Hippocampal formation (tissue), 2 donors: Measurements from ENCODE around the gene KBTBD12.
"Not testable (repeated sequence)": the region's sequence is repeated elsewhere in the genome, so short reads cannot be mapped to it uniquely, and the experiment has no call there.

Experiments used
- DNase-seq, 2 donors: peaks; one replicate each; lab custom pipeline; 2025; lab: John Stamatoyannopoulos, UW

Gene KBTBD12

DNA sequence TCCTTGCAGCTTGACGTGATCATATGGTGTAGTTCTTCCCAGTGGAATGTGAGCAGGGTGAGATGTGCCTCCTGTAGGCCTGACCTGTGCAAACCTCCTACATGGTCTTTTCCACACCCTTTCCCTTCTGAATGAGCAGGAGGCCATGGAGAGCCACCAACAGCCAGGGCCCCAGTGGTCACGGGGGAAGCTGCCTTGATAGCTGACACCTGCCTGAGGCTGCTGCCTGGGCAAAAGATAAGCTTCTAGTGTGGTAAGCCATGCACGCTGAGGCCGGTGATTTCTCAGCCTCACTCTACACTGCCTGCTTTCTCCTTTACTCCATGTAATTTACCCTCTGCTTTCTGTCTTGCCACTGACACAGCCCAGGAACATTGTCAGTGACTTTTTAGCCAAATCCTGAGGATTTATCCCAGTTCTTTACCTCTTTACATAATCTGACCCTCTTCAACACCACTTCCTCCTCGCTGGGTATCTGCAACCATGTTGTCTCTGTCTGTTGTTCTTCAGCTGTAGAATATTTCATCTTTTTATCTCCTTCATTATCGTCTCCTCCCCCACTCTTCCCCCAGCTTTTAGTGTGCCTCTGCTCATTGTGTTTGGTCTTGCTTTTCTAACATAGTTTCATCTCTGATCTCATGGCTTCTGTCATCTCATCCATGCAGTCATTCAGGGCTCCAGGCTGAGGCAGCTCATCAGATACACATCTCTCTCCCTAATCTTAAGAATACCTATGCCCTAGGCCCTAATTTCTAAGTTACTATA, 11.2 kb upstream of the KBTBD12 start:
- no peak for DNase-seq

DNA sequence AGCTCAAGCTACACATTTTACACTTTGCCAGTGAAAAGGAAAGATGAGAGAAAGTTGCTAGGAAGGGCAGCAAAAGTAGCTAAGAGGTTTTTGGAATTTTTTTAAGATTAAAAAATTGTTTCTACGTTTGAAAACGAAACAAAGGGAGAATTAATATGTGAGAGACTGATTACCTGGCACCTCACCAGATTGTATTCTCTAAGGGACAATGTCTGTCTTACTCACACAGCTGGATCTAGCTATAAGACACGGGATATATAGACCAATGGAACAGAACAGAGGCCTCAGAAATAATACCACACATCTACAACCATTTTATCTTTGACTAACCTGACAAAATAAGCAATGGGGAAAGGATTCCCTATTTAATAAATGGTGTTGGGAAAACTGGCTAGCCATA, 9.5 kb upstream of the KBTBD12 start:
- DNase-seq, result no peak

DNA sequence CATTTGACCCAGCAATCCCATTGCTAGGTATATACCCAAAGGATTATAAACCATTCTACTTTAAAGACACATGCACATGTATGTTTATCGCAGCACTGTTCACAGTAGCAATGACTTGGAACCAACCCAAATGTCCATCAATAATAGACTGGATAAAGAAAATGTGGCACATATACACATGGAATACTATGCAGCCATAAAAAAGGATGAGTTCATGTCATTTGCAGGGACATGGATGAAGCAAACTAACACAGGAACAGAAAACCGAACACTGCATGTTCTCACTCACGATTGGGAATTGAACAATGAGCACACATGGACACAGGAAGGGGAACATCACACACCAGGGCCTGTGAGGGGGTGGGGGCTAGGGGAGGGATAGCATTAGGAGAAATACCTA, 8.4 kb upstream of the KBTBD12 start:
- not testable (repeated sequence) for DNase-seq

DNA sequence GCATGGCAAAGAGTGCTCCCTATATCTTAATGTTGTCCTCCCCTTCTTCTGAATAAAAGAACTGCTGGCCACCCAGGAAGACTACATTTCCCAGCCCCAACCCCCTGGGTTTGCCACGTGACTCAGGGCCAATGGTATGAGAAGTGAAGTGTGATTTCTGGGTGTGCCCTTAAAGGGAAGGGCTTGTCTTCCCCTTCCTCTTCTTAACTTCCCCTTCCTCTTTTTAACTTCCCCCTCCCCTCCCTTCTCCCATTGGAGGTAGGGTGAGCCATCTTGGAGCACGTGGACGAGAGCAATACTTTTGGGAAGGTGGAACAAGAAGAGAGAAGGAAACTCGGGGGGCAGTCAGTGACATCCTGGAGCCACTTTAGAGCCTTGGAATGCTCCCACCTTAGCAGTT, 6.8 kb upstream of the KBTBD12 start:
- no peak for DNase-seq

DNA sequence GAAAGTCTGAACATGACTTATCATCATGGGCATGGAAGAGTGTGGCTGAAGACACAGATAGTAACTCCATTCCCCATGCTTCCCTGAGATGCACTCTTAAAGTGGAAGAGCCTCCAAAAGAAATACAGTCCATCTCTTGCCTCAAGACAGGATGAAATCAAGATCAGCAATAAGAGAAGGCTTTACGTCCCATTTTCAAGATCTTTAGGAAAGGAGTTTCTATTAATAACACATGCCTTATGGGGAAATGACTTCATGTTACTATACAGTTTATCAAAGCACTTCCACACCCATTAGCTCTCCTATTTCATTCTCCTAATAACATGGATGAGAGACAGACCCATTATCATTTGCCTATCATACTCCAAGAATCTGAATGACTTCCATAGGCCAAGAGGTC, 6.1 kb upstream of the KBTBD12 start:
- DNase-seq, result no peak

DNA sequence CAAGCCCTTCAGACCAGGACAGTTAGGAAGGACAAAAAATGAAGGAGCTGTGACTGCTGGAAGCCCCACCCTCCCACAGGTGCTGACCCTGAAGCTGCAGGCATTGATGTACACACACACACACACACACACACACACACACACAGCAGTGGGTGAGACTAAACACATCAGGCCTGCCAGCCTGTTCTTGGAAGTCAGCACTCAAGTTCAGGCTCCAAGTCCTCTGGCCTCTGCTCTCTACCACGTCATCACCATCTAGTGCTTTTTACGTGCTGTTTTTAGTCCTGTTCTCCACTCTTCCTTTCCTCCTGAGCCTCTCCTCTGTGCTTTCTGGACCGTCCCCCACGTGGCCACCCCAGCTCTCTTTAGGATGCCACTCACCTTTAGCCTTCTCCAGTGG, 5.4 kb upstream of the KBTBD12 start:
- DNase-seq, result no peak

DNA sequence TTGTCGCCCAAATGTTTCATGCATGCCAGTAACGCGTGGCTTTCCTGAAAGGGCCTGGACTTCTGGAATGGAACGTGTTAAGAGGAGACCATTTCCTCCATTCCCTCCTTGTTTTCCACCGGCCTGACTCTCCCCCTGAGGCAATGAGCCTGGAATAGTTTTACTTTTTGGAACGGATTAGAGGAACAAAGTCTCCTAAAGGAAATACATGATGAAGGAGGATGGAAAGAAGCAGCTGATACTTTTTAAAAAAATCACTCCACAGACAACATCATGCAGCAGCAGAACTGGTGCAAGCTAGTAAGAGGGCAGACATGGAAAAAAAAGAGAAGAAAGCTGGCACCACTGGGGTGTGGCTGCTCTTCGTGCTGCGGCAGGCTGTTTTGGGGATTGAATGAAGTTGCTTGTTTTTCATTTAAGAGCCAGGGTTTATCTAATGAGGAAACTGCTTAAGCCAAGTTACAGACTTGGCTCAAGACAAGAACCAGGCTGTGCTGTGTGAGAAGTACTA, 3.6 kb upstream of the KBTBD12 start:
- DNase-seq, result peak in 1 of 2 donors; percentile 20

DNA sequence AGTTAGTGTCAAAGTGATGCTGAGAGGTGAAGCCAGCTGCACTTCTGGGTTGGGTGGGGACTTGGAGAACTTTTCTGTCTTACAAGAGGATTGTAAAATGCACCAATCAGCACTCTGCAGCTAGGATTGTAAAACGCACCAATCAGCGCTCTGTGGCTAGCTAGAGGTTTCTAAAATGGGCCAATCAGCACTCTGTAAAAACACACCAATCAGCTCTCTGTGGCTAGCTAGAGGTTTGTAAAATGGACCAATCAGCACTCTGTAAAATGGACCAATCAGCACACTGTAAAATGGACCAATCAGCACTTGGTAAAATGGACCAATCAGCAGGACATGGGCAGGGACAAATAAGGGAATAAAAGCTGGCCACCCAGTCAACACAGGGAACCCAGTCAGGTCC, 1.2 kb upstream of the KBTBD12 start:
- DNase-seq, result not testable (repeated sequence)

DNA sequence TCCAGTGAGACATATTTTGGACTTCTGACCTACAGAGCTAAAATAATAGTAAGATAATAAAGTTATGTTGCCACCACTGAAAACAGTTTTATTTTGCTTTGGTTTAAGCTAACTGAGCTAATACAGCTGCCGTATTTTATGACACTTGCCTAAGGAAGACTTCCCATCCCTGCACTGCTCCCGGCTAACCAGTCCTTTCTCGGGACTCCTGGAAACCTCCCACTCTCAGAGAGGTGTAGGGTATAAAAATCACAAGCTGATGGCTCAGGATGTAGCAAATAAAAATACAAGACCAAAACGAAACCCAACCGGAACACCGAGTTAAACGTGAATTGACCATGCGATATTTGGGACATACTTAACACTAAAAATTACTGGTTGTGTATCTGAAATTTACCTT, 448 bp upstream of the KBTBD12 start:
- no peak for DNase-seq

DNA sequence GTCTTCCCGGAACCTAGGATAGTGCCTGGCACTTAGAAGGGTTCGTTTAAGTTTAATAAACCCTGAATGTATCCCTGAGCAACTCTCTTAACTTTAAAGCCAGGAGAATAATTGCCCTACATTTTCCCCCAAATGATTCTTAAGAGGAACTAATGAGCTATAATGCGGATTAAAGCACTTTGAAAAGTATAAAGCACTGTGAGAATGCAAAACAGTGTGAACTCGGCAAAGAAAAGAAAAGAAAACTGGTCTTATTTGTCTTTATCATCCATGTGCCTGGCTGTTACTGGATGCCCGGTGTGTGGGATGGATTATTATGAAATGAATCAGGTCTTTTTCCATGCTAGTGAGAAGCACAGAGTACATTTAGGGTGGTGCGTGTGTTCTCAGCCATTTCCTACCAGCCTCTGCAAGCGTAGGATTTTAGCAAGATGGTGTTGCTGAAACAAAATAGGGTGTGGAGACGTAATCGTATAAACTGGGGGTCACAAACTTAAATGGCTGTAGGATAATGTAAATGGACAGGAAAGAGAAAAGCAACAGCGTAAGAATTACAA, 983 bp downstream of the KBTBD12 start:
- DNase-seq, result peak in 1 of 2 donors; percentile 30

DNA sequence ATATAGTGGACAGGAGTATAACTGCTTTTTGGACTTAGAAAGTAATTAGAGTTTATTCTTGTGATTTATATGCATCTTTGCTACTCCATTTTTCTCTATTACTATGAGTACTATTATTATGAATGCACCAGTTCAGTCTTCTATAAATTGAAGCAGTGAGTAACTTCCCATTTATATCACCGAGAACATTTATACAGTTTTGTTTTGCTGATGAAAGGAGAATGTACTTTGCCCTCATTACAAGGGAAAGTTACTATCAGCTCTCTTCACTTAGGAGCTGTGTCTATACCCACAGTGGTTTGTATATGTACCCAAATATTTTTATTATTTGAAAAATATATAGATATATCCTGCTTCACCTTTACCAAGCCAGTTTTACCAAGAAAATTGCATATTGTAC, 5.7 kb downstream of the KBTBD12 start:
- DNase-seq, result no peak

DNA sequence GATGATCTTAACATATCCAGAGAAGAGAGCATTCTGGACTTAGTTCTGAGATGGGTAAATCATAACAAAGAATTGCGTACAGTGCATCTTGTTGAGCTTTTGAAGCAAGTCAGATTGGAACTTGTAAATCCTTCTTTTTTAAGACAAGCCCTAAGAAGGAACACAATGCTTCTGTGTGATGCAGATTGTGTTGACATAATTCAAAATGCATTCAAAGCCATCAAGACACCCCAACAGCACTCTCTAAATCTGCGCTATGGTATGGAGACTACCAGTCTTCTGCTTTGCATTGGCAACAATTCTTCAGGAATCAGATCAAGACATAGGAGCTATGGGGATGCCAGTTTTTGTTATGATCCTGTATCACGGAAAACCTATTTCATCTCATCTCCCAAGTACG, 8.6 kb downstream of the KBTBD12 start:
- DNase-seq, result no peak

DNA sequence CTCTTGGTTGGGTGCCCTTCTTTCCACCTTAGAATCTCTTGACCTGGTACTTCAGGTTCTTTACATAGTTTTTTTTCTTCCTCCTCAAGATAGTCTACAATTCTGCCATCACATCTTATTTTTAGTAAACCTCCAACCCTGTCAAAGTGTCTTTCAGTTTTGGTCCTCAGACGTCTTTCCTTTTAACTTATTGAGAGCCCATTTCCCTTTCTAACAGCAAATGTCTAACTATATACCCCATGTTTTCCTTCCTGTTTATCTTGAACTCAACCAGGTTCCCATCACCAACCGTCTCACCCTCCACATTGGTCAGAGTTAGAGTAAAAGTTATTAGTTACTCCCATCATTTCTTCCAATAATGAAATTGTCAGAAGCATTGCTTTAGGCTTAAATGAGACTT, 10.4 kb downstream of the KBTBD12 start:
- DNase-seq, result no peak

DNA sequence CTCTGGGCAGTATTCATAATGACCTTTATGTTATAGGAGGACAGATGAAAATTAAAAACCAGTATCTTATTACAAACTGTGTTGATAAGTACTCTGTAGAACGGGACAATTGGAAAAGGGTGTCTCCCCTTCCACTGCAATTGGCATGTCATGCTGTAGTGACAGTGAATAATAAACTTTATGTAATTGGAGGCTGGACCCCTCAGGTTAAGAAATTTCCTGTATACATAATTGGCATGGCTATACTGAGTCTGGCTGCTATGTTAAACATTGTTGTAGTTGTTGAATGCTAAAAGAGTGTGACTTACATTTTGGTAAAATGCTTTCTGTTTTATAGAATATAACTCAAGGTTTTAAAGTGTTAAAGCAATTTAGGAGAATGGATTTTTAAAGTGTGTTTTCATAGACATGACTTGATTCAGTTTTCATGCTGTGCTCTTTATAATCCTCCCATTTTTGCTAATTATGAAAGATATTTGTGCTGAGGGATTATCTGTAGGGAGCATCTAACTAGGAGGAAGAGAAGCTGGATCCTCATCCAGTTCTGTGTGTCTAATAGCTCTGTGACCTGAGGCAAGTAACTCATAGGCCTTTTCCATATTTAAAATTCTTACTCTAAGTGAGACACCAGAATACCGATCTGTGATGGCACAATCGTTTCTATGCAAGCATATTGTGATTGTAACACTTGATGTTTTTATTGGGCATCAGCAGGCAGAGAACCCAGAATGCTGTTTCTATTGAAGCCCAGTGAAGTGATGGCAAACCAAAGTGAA, 13.0 kb downstream of the KBTBD12 start:
- DNase-seq, result no peak

DNA sequence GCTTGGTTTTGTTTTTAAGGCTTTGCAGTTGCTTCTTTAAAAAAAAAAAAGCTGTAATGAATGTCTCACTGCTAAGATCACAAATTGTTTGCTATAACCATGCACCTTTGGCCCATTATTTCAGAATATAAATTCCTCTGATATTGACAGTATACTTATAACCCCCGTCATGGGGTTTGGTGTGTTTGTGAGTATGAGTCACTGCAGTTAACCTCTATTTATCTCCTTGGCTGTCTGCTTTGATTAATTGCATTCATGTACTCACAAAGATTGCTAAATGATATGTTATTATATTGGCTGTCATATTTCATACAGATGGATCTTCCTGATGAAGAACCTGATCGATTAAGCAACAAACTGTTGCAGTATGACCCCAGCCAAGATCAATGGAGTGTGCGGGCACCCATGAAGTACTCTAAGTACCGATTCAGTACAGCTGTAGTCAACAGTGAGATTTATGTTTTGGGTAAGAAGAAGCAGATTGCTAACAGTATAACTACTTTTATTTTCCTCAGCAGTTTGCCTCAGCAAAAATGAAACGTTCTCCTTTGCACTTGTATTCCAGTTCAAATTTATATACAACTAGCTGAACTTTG, 14.9 kb downstream of the KBTBD12 start:
- DNase-seq, result no peak

DNA sequence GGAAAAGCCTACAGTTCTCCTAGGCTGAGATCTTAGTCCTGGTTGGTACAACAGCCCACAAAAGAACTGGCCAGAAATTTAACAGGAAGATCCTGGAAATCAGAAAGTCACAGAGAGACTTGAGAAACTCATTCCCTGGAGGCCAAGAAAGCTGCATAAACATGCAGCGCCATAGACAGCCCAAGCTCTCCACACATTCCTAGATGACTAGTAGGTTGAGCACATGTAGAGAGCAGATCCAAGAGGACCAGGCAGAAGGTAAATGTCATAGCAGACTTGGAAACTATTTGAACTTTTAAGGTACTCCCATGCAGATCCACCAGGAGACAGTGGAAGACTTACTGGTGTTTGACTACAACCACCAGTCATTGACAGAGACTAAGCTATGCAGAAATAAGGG, 18.4 kb downstream of the KBTBD12 start:
- DNase-seq, result no peak

DNA sequence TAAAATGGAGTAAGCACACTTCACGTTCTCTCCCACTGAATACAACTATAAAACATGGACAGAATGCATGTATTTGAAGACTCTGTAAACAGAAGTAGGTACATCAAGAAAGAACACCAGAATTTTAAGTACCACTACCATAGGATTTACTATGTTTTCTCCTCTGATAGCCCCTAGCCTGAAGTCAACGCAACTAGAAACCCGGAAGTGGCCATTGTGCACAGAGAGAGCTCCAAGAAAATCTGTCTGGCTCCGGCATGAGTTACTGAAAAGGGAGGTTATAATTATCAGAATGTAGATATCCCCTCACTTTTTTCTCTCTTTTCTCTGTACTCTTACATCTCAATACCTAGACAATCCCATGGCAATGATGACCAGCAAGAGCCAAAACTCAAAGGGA, 23.8 kb downstream of the KBTBD12 start:
- no peak for DNase-seq

DNA sequence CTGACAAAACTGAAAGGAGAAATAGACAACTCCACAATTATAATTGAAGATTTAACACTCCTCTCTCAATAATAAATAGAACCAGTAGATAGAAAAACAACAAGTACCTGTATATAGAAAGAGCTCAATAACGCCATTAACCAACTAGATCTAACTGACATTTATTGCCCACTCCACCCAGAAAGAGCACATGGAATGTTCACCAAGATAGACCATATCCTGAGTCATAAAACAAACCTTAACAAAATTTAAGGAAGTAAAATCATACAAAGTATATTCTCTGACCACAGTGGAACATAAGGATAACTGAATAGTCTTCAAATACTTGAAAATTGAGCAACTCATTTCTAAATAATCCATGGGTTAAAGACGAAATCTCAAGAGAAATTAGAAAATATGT, 25.1 kb downstream of the KBTBD12 start:
- DNase-seq, result no peak

DNA sequence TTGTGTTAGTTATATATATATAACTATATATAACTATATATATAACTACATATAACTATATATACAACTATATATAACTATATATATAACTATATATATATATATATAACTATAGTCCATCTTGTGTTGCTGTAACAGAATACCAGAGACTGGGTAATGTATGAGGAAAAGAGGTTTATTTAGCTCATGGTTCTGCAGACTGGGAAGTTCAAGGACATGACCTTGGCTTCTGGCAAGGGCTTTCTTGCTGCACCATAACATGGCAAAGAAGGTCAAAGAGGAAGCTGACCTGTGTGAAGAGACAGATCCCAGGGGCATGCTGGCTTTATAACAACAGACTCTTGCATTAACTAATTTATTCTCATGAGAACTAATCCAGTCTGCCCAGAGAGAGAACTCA, 27.6 kb downstream of the KBTBD12 start:
- no peak for DNase-seq

DNA sequence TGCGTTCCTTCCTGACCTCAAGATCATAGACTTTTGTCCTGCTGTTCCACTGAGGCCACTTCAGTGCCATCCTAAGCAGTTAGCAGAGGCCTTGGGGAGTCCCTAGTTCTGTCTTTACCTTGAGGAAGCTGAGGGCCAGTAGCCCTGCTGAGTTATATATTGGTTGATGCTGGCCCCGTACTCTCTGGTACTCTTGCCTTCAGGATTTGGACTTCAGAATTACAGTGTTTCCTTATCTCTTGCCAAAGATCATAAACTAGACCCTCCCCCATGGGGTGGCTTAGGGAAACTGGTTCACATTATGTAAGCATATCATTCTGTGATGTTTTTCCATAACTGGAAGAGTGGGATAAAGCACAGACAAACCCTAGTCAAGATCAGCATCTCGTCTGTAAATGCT, 33.2 kb downstream of the KBTBD12 start:
- no peak for DNase-seq

DNA sequence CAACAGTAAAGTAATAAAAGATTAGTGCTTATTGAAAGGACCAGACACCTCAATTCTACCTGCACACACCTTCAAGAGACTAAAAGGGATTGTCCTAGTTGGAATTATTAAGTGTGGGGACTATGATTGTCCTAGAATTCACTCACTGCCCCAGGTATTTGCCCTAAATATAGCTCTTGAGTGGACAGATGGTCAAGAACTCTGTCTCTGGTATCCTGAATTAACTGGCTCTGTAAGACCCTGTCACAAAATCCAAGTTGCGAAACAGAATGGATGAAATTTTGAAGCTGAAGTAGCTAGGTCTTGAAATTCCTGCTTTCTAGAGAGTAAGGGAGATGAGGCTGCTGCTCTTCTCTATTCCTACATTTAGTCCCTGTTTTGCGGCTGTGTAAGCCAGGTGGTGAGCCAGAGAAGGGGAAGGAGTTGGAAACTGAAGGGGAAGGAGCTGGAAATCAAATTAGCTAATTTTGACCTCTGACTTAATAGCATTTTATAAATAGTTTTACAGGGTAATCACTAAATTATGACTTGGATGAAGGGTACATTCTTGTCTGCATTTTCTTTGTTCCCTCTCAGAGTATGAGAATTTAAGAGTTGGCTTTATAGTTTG, 34.5 kb downstream of the KBTBD12 start:
- no peak for DNase-seq

DNA sequence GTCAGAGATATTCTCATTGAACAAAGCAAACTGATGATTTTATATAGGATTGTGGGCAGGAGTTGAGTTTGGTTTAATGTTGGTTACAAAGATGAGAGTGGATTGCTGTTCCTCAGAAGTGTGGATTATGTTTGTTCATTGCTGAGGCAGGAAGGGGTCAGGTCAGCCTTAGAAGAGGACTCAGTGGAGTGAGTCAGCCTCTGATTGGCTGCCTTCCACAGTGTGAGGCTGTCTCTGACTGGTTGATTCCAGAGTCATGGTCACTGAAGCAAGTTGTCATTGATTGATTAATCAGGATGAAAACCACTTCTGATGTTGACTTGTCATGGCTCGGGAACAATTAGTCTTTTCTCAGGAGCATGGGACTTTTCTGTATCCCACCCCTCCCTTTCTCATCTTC, 36.2 kb downstream of the KBTBD12 start:
- DNase-seq, result no peak
